Suprapubic skin (tissue), 3 donors: ENCODE data around the gene TRIO.

Experiments
- EP300 ChIP-seq: sonication (generic); formaldehyde crosslinking; IDR thresholded peaks from one replicate; pipeline ENCODE4 v1.6.1; 2017; ENCODE audit warnings: antibody characterized with exemption
- TF ChIP-seq, protein P1 (sequence below), 2 donors: fragments of 200-600 bp in 1 of 2; fragments of 450-650 bp in 1 of 2; sonication (generic) in 1 of 2; IDR thresholded peaks; one replicate each; pipeline ENCODE4 v1.5.1; 2016 to 2019; ENCODE audit warnings: antibody characterized with exemption in 2 of 2, mild to moderate bottlenecking in 1 of 2, moderate library complexity in 1 of 2

DNA sequence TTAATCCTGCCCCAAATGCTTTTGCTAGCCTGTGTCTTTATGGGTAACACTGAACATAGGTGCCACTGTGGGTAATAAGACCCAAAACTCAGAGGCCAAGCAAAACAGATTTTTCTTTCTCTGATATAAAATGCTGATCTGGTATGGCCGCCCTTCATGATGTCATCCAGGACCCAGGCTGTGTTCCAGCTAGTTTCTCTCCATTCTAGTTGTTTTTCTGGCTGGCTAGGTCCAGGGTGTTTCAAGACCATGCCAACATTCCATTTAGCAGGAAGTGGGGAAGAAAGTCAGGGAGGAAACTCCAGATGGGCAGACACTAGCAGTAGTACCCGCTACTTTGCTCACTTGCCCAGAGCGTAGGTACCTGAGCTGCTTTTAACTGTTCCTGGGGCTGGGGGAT, 254.6 kb downstream of the TRIO start:
- no peak for TF ChIP-seq EP300
- TF ChIP-seq, protein P1, sequence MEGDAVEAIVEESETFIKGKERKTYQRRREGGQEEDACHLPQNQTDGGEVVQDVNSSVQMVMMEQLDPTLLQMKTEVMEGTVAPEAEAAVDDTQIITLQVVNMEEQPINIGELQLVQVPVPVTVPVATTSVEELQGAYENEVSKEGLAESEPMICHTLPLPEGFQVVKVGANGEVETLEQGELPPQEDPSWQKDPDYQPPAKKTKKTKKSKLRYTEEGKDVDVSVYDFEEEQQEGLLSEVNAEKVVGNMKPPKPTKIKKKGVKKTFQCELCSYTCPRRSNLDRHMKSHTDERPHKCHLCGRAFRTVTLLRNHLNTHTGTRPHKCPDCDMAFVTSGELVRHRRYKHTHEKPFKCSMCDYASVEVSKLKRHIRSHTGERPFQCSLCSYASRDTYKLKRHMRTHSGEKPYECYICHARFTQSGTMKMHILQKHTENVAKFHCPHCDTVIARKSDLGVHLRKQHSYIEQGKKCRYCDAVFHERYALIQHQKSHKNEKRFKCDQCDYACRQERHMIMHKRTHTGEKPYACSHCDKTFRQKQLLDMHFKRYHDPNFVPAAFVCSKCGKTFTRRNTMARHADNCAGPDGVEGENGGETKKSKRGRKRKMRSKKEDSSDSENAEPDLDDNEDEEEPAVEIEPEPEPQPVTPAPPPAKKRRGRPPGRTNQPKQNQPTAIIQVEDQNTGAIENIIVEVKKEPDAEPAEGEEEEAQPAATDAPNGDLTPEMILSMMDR (IDR thresholded peaks at IDR 0.05): no peak
